Measurements from ENCODE around the gene AKAP13.

AKAP13 gene

GRCh38 chr15:85718271-85718971, 338.0 kb downstream of the AKAP13 start:
- no peak for DNase-seq

- no peak for DNase-seq
Measured at GRCh38 chr15:85718981-85719380, 338.6 kb downstream of the AKAP13 start.

GRCh38 chr15:85722374-85723152, 342.2 kb downstream of the AKAP13 start:
- DNase-seq: no peak

GRCh38 chr15:85723960-85724945, 343.9 kb downstream of the AKAP13 start:
- DNase-seq: no peak

GRCh38 chr15:85725019-85725418, 344.6 kb downstream of the AKAP13 start:
- DNase-seq: no peak

- no peak for DNase-seq
Measured at GRCh38 chr15:85725564-85725963, 345.2 kb downstream of the AKAP13 start.

GRCh38 chr15:85726454-85726853, 346.1 kb downstream of the AKAP13 start:
- DNase-seq: no peak

- no peak for DNase-seq
Measured at GRCh38 chr15:85727068-85727467, 346.7 kb downstream of the AKAP13 start.

GRCh38 chr15:85730001-85730820, 349.8 kb downstream of the AKAP13 start:
- DNase-seq: no peak

GRCh38 chr15:85733416-85733815, 353.0 kb downstream of the AKAP13 start:
- no peak for DNase-seq

GRCh38 chr15:85737061-85737460, 356.7 kb downstream of the AKAP13 start:
- DNase-seq: no peak

GRCh38 chr15:85741021-85741421, 360.6 kb downstream of the AKAP13 start:
- DNase-seq: no peak

- no peak for DNase-seq
Measured at GRCh38 chr15:85741662-85742061, 361.3 kb downstream of the AKAP13 start.

GRCh38 chr15:85742186-85742821, 361.9 kb downstream of the AKAP13 start:
- no peak for DNase-seq

- DNase-seq: no peak
Measured at GRCh38 chr15:85743392-85744055, 363.1 kb downstream of the AKAP13 start.

GRCh38 chr15:85744579-85744978, 364.2 kb downstream of the AKAP13 start:
- DNase-seq: no peak

GRCh38 chr15:85745023-85745422, 364.6 kb downstream of the AKAP13 start:
- DNase-seq: no peak

- no peak for DNase-seq
Measured at GRCh38 chr15:85745525-85746150, 365.2 kb downstream of the AKAP13 start.

GRCh38 chr15:85746641-85747040, 366.2 kb downstream of the AKAP13 start:
- DNase-seq: no peak

- DNase-seq: no peak
Measured at GRCh38 chr15:85748176-85748575, 367.8 kb downstream of the AKAP13 start.

- DNase-seq: no peak
Measured at GRCh38 chr15:85748729-85749128, 368.3 kb downstream of the AKAP13 start.

Data from 8988T (cell line).